H9 (cell line): Measurements from ENCODE around the gene SMARCD3. TPM values are rescaled to one million over a fixed set of nuclear protein-coding genes. Genes with fewer than 3 reads are reported as not detected.

ENCODE experiments used
- DNase-seq: peaks from one replicate; pipeline ENCODE4 v3.0.0-alpha.2; 2017
- H2AFZ ChIP-seq: one replicate; pipeline ENCODE4 v1.6.1; 2013; ENCODE audit warnings: mild to moderate bottlenecking, low read length, control low read depth, moderate library complexity
- H2AK5ac ChIP-seq: 2 replicates; pipeline ENCODE4 v1.6.1; 2013; ENCODE audit warnings: low read length, control low read depth, mixed read lengths; ENCODE audit not compliant: insufficient read length
- H2BK120ac ChIP-seq: one replicate; pipeline ENCODE4 v1.6.1; 2013; ENCODE audit warnings: low read depth, mild to moderate bottlenecking, low read length, control low read depth, inconsistent platforms; ENCODE audit not compliant: poor library complexity, severe bottlenecking
- H2BK12ac ChIP-seq: 2 replicates; pipeline ENCODE4 v1.6.1; 2013; ENCODE audit warnings: low read length, control low read depth, mixed read lengths, low read depth; ENCODE audit not compliant: insufficient read length
- H2BK15ac ChIP-seq: 2 replicates; pipeline ENCODE4 v1.6.1; 2013; ENCODE audit warnings: low read depth, low read length, control low read depth
- H2BK20ac ChIP-seq: one replicate; pipeline ENCODE4 v1.6.1; 2013; ENCODE audit warnings: low read depth, mild to moderate bottlenecking, low read length, control low read depth, inconsistent platforms; ENCODE audit not compliant: poor library complexity, severe bottlenecking
- H2BK5ac ChIP-seq: 2 replicates; pipeline ENCODE4 v1.6.1; 2013; ENCODE audit warnings: low read length, control low read depth, mixed read lengths; ENCODE audit not compliant: insufficient read length
- H3K14ac ChIP-seq: 2 replicates; pipeline ENCODE4 v1.6.1; 2013; ENCODE audit warnings: low read length, control low read depth; ENCODE audit not compliant: insufficient read depth
- H3K18ac ChIP-seq: 2 replicates; pipeline ENCODE4 v1.6.1; 2013; ENCODE audit warnings: low read depth, mild to moderate bottlenecking, mixed read lengths, low read length, control low read depth; ENCODE audit not compliant: insufficient read length
- H3K23ac ChIP-seq: 2 replicates; pipeline ENCODE4 v1.6.1; 2013; ENCODE audit warnings: low read length, control low read depth, mixed read lengths, low read depth; ENCODE audit not compliant: insufficient read length
- H3K23me2 ChIP-seq: 2 replicates; pipeline ENCODE4 v1.6.1; 2013; ENCODE audit warnings: low read depth, mild to moderate bottlenecking, mixed read lengths, low read length, control low read depth; ENCODE audit not compliant: insufficient read length, poor library complexity, severe bottlenecking
- H3K27ac ChIP-seq: 2 replicates; pipeline ENCODE4 v1.5.1; 2013; ENCODE audit warnings: low read length, control low read depth, mixed read lengths, low read depth; ENCODE audit not compliant: insufficient read length
- H3K27me3 ChIP-seq: 2 replicates; pipeline ENCODE4 v1.6.1; 2013; ENCODE audit warnings: low read length, control low read depth, inconsistent platforms; ENCODE audit not compliant: insufficient read depth
- H3K4ac ChIP-seq: 2 replicates; pipeline ENCODE4 v1.6.1; 2013; ENCODE audit warnings: low read depth, mild to moderate bottlenecking, control low read depth, inconsistent platforms, low read length, moderate library complexity
- H3K4me1 ChIP-seq: 2 replicates; pipeline ENCODE4 v1.6.1; 2013; ENCODE audit warnings: low read length, control low read depth, inconsistent platforms; ENCODE audit not compliant: insufficient read depth
- H3K4me2 ChIP-seq: 2 replicates; pipeline ENCODE4 v1.6.1; 2013; ENCODE audit warnings: low read length, control low read depth, mixed read lengths; ENCODE audit not compliant: insufficient read length, insufficient read depth
- H3K56ac ChIP-seq: 2 replicates; pipeline ENCODE4 v1.6.1; 2013; ENCODE audit warnings: low read depth, mild to moderate bottlenecking, mixed read lengths, low read length, control low read depth; ENCODE audit not compliant: insufficient read length
- H3K79me1 ChIP-seq: 2 replicates; pipeline ENCODE4 v1.6.1; 2013; ENCODE audit warnings: low read depth, mild to moderate bottlenecking, moderate library complexity, low read length, control low read depth, inconsistent platforms; ENCODE audit not compliant: insufficient read depth, poor library complexity, severe bottlenecking
- H3K79me2 ChIP-seq: 2 replicates; pipeline ENCODE4 v1.6.1; 2013; ENCODE audit warnings: low read length, control low read depth, inconsistent platforms; ENCODE audit not compliant: insufficient read depth
- H3K9ac ChIP-seq: 2 replicates; pipeline ENCODE4 v1.6.1; 2013; ENCODE audit warnings: low read length, control low read depth, mixed read lengths; ENCODE audit not compliant: insufficient read length; ENCODE audit errors: extremely low read depth
- H3K9me3 ChIP-seq: one replicate; pipeline ENCODE4 v1.6.1; 2013; ENCODE audit warnings: low read depth, low read length, inconsistent platforms; ENCODE audit not compliant: control insufficient read depth
- H3T11ph ChIP-seq: one replicate; pipeline ENCODE4 v1.6.1; 2013; ENCODE audit warnings: mild to moderate bottlenecking, low read length, control low read depth, inconsistent platforms
- H4K20me1 ChIP-seq: one replicate; pipeline ENCODE4 v1.6.1; 2013; ENCODE audit not compliant: control insufficient read depth, insufficient read length, insufficient read depth
- H4K5ac ChIP-seq: 2 replicates; pipeline ENCODE4 v1.6.1; 2013; ENCODE audit warnings: low read depth, mild to moderate bottlenecking, mixed read lengths, low read length, control low read depth; ENCODE audit not compliant: insufficient read length
- H4K8ac ChIP-seq: replicated peaks from 2 replicates; pipeline ENCODE4 v1.6.1; 2013; ENCODE audit warnings: low read length, control low read depth, mixed read lengths, low read depth; ENCODE audit not compliant: insufficient read length
- H4K91ac ChIP-seq: 2 replicates; pipeline ENCODE4 v1.6.1; 2013; ENCODE audit warnings: low read depth, mild to moderate bottlenecking, moderate library complexity, mixed read lengths, low read length, control low read depth; ENCODE audit not compliant: insufficient read length
- H3K27ac Mint-ChIP-seq, 3 experiments: 2 replicates in 2 of 3; 3 replicates in 1 of 3; pipeline ENCODE4 v1.8.0; 2020 to 2021; ENCODE audit warnings: mixed read lengths in 3 of 3, mild to moderate bottlenecking in 1 of 3, moderate library complexity in 1 of 3
- H3K27me3 Mint-ChIP-seq: 2 replicates; pipeline ENCODE4 v1.8.0; 2021; ENCODE audit warnings: low read depth, mild to moderate bottlenecking, moderate library complexity, mixed read lengths
- H3K36me3 Mint-ChIP-seq, 3 experiments: 2 replicates in 2 of 3; 3 replicates in 1 of 3; pipeline ENCODE4 v1.8.0; 2020 to 2021; ENCODE audit warnings: low read depth in 3 of 3, mixed read lengths in 3 of 3; ENCODE audit not compliant: insufficient read depth in 1 of 3
- H3K4me1 Mint-ChIP-seq, 2 experiments: 2 replicates each; pipeline ENCODE4 v1.8.0; 2020; ENCODE audit warnings: mixed read lengths in 2 of 2
- H3K4me3 Mint-ChIP-seq, 2 experiments: 2 replicates in 1 of 2; 3 replicates in 1 of 2; pipeline ENCODE4 v1.8.0; 2020 to 2021; ENCODE audit warnings: mild to moderate bottlenecking in 2 of 2, mixed read lengths in 2 of 2, moderate library complexity in 1 of 2
- H3K9me3 Mint-ChIP-seq, 2 experiments: 2 replicates in 1 of 2; 3 replicates in 1 of 2; pipeline ENCODE4 v1.8.0; 2020; ENCODE audit warnings: mild to moderate bottlenecking in 2 of 2, mixed read lengths in 2 of 2, moderate library complexity in 1 of 2
- WGBS: extraction: QIAGEN DNeasy Blood & Tissue Kit; methylation state at CpG from one replicate; pipeline ENCODE4 v1.1.7; 2013; ENCODE audit warnings: missing lambda C conversion rate, low lambda C conversion rate, mixed read lengths; ENCODE audit not compliant: insufficient read length; ENCODE audit errors: extremely low coverage; 5-methylcytosine and 5-hydroxymethylcytosine counted together
- total RNA-seq: library from RNA; stranded (reverse); gene quantifications from 2 replicates; pipeline ENCODE4 v1.2.1, GENCODE V29; 2021
- TF ChIP-seq, protein P1 (sequence below): fragments of 200-600 bp; sonication (generic); conservative IDR thresholded peaks from 3 replicates; pipeline ENCODE4 v1.8.0; 2021; ENCODE audit warnings: antibody characterized with exemption, mild to moderate bottlenecking

The SMARCD3 gene
- total RNA-seq, 1 experiment from 2014 or later = 5.0 TPM

DNA sequence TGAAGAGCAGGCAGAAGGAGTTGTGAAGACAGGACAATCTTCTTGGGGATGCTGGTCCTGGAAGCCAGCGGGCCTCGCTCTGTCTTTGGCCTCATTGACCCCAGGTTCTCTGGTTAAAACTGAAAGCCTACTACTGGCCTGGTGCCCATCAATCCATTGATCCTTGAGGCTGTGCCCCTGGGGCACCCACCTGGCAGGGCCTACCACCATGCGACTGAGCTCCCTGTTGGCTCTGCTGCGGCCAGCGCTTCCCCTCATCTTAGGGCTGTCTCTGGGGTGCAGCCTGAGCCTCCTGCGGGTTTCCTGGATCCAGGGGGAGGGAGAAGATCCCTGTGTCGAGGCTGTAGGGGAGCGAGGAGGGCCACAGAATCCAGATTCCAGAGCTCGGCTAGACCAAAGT, 14.7 kb downstream of the SMARCD3 start:
- no peak overlapping the region for H3K27ac ChIP-seq
- no peak overlapping the region for H2BK20ac ChIP-seq
- H4K91ac ChIP-seq = no peak overlapping the region
- TF ChIP-seq, protein P1, sequence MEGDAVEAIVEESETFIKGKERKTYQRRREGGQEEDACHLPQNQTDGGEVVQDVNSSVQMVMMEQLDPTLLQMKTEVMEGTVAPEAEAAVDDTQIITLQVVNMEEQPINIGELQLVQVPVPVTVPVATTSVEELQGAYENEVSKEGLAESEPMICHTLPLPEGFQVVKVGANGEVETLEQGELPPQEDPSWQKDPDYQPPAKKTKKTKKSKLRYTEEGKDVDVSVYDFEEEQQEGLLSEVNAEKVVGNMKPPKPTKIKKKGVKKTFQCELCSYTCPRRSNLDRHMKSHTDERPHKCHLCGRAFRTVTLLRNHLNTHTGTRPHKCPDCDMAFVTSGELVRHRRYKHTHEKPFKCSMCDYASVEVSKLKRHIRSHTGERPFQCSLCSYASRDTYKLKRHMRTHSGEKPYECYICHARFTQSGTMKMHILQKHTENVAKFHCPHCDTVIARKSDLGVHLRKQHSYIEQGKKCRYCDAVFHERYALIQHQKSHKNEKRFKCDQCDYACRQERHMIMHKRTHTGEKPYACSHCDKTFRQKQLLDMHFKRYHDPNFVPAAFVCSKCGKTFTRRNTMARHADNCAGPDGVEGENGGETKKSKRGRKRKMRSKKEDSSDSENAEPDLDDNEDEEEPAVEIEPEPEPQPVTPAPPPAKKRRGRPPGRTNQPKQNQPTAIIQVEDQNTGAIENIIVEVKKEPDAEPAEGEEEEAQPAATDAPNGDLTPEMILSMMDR = no peak
- Mint-ChIP-seq H3K36me3 (peaks cover 2 to 23% (median 17%) of the 10 kb centered on the region in 3 experiments; a peak in 6 of 7 replicates), H3K9me3 (no peaks in the 10 kb centered on the region), H3K27me3 (no peaks in the 10 kb centered on the region; the same call in 1 of the 2 replicates), H3K4me3 (peak overlapping the region; percentile 97 to 99), H3K27ac (peak overlapping the region in 1 of 3 experiments; percentile 23; a peak in 1 of 7 replicates), H3K4me1 (peaks cover 17 to 18% of the 10 kb centered on the region in 2 experiments)
- no CpG with 5 or more reads among the region's 9 CpGs for WGBS
- H3K56ac ChIP-seq = no peak overlapping the region
- no peaks in the 10 kb centered on the region for H4K20me1 ChIP-seq
- no peak overlapping the region for H3K4ac ChIP-seq
- H2BK12ac ChIP-seq = no peak overlapping the region
- H4K5ac ChIP-seq = no peak overlapping the region
- no peaks in the 10 kb centered on the region for H3K79me1 ChIP-seq
- no peak overlapping the region for H2AK5ac ChIP-seq
- H3K79me2 ChIP-seq = peaks cover 6% of the 10 kb centered on the region; the same call in 1 of the 2 replicates
- H3K4me2 ChIP-seq = peak overlapping the region; percentile 93
- H3K23me2 ChIP-seq = peaks cover 9% of the 10 kb centered on the region
- H3T11ph ChIP-seq = no peak overlapping the region
- no peaks in the 10 kb centered on the region for H3K27me3 ChIP-seq
- no peak for DNase-seq
- no peak overlapping the region for H2BK15ac ChIP-seq
- H3K14ac ChIP-seq = no peak overlapping the region
- no peak overlapping the region for H2BK5ac ChIP-seq
- H3K23ac ChIP-seq = no peak overlapping the region
- no peak overlapping the region for H2AFZ ChIP-seq
- no peak overlapping the region for H4K8ac ChIP-seq
- no peaks in the 10 kb centered on the region for H3K9me3 ChIP-seq
- H3K9ac ChIP-seq = no peak overlapping the region
- no peak overlapping the region for H2BK120ac ChIP-seq
- no peaks in the 10 kb centered on the region; the same call in 1 of the 2 replicates for H3K4me1 ChIP-seq
- H3K18ac ChIP-seq = no peak overlapping the region
